Measurements from ENCODE around the gene TP53I11.

The TP53I11 gene

DNA sequence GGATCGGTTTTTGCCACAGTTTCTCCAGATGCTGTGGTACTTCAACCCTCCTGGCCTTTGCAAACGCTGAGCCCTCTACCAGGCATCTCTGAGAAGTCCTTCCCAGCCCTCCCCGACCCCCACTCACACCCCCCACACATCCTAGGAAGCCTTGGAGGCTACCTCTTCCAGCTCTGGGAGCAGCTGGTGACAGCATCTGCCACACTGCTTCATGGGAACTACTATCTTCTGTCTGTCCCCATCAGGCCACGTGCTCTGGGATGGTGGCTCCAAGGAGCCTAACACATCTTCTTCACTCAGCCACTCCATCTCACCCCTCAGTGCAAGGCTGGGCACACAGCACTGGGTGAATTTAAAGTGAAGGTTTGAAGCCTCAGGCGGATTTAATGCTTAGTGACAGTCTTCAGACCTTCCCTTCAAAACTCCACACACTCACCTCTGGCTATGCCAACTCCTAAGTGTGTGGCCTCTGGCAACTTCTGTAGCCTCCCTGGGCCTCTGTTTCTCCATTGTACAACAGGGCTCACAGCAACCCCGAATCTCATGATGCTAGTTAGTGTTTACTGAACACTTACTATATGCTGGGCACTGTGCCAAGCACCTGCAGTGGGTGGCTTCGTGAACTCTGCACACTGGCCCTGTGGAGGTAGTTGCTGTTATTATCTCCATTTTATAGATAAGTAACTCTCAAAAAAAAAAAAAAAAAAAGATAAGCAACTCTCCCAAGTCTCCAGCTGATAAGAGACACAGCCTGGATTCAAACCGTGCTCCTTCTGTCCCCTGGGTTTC, 7.3 kb upstream of the TP53I11 start:
- in situ Hi-C loops (cut with MboI; ENCODE audit: low sequenced_read_pairs) = no loop called here

DNA sequence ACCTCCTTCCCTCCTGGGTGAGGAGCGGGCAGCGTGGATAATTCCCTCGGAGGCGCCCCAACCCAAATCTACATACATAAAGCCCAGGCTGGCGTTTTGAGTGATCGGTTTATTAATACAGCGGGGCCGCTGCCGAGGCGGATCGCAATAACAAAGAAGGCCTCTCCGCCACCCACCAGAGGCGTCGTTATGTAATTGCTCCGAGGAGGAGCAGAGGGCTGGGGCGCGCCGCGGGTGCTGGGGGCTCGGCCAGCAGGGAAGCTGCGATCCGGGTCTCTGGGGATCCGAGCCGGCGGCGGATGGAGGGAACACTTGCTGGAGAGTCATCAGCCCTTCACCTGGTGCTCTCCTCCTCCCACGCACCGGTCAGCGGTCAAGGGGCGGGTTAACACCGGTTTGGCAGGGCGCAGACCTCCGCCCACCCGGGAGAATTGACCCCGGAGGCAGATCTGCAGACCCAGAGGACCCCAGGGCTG, 6.4 kb upstream of the TP53I11 start:
- in situ Hi-C loops (cut with MboI; ENCODE audit: low sequenced_read_pairs) = no loop called here

DNA sequence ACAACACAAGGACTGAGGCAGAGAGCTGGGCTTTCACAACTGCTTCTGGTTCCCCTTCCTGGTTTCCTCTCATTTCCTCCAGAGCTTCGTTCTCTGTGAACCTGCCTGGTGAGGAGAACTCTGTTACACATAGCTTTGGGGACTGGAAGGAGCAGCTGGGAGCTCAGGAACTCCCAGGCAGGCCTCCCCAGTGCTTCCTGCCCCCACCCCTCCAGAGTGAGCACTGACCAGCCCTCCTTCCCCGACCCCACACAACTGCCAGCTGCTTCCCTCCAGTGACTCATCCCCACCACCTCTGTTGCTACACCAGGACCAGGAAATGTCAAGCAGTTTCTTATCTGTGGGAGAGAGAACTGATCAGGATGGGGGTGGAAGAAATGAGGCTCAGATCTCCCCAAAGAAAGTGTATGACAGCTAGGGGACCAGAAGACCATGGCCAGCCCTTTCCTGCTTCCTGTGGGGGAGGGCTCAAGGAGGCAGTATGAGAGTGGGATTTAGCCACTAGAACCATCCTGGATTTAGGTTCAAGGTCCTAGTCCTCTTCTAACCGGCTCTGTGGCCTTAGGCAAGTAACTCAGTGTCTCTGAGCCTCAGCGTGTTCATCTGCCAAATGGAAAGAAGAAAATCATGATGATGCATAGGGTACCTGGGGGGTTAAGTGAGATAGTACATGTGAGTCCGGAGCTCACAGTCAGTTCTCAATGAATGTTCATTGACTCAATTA, 4.5 kb upstream of the TP53I11 start:
- in situ Hi-C loops (cut with MboI; ENCODE audit: low sequenced_read_pairs) = no loop called here

DNA sequence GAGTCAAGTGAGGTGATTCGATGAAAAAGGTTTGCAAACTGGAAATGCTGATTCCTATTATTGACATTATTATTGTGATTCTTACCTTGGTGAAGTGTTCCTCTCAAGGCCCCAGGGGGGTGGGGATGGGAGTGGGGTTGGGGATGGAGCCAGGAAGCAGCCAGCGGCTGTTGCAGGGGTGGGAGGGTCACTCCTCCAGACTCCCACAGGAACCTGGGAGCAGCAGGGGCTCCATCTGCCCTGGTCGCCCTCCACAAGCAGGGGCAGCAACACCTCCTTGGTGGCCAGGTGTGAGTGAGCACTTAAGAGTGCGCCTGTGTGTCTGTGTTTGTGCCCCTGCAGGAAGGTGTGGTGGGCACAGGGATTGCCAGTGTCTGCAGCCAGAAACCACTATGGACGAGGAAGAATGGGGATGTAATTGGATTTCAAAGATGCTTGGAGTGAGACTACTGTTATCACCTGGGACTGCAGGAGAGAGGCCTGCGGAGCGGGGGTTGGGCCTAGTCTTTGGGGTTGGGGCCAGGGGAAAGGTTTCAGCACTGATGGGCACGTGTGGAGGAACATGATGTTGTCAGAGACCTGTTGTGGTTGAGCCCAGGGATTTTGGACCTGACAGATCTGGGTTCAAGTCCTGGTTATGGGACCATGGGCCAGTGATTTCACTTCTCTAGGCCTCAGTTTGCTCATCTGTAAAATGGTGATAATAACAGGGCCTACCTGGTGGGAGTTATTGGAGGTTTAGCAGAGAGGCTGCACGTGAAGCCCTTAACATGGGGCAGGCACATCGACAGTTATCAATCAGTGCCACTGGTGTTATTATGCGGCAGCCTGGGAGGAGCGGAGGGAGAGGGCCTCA, 3.6 kb upstream of the TP53I11 start:
- in situ Hi-C loops (cut with MboI; ENCODE audit: low sequenced_read_pairs) = no loop called here

DNA sequence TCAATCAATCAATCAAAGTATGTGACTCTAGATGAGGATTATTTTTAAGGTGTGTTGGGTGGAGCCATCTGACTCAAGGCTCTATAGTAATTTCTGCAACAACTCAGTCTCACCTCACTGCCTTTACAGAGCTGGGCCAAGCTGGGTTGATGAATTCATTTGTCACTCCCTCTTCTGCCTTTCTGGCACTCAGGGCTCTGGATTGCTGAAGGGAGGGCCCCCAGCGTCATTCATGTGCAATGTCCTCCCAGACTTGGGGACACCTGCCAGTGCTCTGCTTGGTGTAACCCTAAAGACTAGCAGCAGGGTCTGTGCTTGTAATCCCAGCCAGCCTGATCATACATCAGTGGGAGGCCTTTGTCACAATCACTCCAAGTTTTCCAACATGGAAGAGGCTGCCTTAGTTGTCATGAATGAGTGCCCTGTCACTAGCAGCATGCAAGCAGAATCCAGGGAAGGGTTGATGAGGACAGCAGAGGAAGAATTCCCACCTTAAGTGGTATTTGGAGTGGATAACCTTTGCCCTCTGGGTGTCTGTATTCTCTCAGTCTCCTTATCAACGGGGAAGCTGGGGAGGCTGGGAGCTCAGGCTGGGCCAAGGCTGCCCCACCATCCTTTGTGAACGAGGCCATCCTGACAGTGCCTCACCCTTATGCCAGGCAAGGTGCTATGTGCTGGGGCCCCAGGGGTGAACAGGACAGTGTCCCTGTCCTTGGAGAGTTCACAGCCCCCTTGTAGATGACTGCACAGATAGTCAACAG, 2.0 kb upstream of the TP53I11 start:
- in situ Hi-C loops (cut with MboI; ENCODE audit: low sequenced_read_pairs) = no loop called here

DNA sequence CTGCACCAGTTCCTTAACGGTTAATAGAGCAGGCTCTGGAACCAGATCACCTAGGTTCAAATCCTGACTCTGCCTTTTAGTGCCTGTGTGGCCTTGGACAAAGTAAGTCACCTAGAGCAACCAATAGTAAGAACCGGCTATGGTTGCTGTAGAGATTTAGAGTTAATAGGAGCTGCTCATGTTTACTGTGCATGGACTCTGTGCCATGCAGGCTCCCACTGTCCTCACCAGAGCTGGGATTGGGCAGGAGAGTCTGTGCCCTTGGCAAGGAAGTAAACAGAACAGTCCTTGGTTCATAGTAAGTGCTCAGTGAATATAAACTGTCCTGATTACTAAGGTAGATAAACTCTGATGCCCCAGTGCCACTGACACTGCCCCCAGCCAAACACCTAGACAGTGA, 1.4 kb upstream of the TP53I11 start:
- in situ Hi-C loops (cut with MboI; ENCODE audit: low sequenced_read_pairs) = no loop called here

DNA sequence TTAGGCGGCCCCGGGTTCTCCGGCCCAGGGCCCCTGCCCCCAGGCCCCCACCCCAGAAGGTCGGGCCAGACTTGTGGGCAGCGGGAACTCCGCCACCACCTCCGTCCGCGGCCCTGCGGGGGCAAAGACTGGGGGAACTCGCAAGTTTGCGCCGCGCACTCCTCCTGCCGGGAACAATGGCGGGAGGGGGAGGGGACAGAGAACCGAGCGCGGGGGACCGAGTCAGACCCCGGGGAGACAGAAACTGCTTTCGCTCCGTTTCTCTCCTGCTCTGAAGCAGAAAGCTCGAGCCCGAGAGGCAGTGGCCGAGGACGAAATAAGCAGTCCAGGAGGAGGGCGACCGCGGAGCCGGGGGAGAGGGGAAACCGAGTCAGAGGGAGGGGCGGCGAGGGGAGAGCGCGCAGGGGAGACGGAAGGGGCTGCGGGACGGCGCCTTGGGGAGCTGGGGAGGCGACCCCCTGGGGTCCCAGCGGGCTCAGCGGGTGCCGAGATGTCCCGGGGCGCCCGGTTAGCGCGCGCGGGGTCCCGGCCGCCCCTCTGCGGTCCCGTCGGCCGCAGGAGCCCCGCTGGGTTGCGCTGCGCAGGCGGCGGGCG, 555 bp downstream of the TP53I11 start:
- in situ Hi-C loops (cut with MboI; ENCODE audit: low sequenced_read_pairs) = no loop called here

DNA sequence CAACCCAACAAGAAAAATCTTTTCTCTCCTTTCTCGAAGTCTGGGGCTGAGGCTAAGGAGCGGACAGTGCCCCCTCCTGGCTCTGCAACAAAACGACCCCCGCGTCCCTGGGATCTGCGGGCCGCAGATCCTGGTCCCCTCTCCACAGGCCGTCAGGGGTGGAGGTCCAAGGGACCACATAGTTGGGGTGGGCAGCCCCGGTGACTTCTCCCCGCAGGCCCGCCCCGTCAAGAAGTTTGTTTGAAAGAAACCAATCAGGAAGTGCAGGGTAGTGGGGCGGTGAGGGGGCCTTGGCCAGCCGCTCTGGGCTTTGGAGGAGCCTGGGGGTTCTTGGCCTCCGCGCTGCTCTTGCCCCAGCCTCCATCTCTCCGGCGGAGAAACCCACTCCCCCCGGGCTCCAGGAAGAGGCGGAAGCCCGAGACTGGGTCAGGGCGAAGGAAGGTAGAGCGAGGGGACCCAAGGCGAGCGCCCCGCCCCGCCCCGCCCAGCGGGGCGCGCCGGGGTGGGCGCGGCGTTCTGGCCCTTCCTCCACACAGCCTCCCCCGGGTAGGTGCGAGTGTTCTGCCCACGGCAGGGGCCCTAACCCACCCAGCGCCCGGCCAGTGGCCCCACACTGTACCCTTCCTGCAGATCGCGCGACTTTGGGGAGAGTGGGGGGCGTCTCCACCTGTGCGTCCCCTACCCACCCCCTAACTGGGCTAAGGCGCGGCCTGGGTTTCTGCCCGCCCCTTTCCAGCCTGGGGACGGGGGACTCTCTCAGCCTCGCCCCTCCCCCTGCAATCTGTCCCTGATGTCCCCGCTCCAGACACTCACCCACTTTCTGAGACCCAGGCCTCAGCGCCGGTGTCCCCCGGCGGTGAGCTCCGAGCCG, 1.3 kb downstream of the TP53I11 start:
- in situ Hi-C loops (cut with MboI; ENCODE audit: low sequenced_read_pairs) = loop anchor here (25.0 kb wide), 1 partner anchor 163 kb away; no protein-coding TSS in a partner anchor

DNA sequence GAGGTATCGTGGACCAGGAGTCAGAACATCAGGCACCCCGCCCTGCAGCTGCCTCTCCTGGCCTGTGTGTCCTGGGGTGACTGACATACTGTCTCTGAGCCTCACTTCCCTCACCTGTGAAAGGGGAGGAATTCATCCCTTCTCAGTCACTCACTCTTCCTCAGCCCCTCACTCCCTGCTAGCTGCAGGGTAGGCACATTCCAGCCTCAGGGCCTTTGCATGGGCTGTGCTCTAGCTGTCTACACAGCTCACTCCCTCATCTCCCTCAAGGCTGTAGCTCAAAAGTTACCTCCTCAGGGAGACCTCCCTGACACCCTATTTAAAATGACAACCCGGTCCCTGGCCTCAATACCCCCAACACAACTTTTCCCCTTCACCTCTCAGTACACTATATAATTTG, 2.5 kb downstream of the TP53I11 start:
- in situ Hi-C loops (cut with MboI; ENCODE audit: low sequenced_read_pairs) = loop anchor here (25.0 kb wide), 1 partner anchor 164 kb away; no protein-coding TSS in a partner anchor

DNA sequence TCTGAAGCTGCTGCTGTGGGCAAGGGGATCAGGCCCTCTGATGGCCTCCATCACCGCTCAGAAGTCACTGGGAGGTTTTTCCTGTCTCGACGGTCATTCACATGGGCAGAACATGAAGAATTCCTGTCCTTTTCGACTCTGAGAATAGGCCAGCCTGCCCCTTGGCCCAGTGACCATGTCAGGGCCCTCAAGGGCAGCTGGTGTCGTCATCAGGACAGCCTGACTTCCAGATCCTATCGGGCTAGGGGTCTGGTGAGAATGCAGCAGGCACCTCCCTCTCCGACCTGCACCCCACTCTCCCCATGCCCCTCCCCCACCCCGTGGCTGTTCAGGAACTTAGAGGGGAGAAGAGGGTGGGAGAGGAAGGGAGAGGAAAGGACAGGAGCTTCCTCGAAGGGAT, 3.6 kb downstream of the TP53I11 start:
- in situ Hi-C loops (cut with MboI; ENCODE audit: low sequenced_read_pairs) = loop anchor here (25.0 kb wide), 1 partner anchor 165 kb away; no protein-coding TSS in a partner anchor

DNA sequence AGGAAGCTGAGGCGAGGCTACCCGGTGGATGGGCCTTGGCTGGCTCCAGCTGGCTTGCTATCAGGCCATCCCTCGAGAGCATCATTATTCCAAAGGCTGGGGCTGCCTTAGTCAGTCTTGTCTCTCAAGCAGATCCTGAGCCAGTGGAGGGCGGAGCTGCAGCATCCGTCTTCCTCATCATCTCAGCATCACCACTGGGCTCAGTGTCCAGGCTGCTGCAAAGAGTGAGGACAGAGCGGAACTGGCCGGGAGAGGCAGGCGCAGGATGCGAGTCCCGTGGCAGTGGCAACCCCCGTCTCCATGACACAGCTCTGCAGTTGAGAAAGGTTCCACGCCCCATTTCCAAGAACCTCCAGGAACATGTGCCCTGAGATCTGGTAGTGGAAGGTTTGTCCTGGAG, 4.4 kb downstream of the TP53I11 start:
- in situ Hi-C loops (cut with MboI; ENCODE audit: low sequenced_read_pairs) = loop anchor here (25.0 kb wide), 1 partner anchor 166 kb away; no protein-coding TSS in a partner anchor

DNA sequence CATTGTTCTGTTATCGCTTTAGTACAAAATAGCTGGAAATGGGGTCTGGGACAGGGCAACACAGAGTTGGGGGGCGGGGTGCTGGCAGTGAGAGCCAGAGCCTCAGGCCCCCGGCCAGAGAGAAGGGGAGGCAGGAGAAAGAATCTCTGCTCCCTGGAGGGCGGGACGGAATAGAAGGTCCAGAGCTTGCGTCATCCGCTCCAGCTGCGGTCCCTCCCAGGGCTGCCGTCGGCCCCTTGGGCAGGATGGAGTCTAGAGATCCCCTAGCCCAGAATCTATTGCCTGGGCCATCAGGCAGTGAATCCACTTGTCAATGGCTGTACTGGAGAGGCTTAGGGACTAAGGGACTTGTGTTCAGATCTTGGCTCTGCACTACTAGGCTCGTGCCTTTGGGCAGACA, 5.0 kb downstream of the TP53I11 start:
- in situ Hi-C loops (cut with MboI; ENCODE audit: low sequenced_read_pairs) = loop anchor here (25.0 kb wide), 1 partner anchor 167 kb away; no protein-coding TSS in a partner anchor

DNA sequence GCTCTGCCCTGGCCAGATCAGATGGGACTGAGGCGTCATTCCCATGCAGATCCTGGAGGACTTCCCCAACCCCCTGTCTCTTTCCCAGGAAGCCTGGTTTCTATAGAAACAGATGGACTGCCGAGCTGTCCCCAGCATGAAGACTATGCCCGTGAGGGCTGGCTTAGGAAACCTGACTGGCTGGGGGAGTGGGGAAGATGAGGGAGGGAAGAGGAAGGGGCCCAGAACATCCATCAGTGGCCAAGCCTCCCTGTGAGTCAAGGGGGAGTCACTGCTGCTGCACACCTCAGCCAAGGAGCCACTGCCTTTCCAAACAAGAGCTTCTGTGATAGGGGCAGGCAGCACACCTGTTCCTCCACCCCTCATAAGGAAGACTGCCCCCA, 5.8 kb downstream of the TP53I11 start:
- in situ Hi-C loops (cut with MboI; ENCODE audit: low sequenced_read_pairs) = loop anchor here (25.0 kb wide), 1 partner anchor 167 kb away; no protein-coding TSS in a partner anchor

DNA sequence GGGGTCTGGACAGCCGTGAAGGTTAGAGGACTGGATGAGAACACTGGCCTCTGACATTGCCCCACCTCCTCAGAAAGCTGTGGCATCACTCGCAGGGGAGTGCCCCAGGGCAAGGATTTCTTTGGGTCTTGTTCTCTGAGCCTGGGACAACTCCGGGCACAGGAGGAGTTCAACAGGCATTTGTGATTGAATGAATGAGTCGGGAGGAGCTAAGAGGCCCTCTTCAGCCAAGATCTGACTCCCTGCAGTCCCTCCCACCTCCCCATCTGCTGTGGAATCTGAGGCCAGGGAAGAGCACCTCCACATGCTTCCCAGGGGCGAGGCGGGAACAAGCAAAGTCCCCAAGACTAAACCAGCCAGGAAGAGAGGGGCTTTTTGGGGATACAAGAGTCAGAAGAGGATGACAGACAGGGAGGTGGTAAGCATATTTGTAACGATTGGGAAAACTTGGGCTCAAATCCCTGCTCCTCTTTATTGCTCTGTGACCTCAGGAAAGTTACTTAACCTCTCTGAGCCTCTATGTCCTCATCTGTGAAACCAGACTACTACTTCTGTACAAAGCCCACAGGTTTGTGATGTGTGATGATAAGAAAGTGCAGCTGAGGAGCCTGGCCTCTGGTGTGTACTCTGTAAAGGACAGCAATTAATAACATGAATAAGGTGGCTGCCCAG, 6.4 kb downstream of the TP53I11 start:
- in situ Hi-C loops (cut with MboI; ENCODE audit: low sequenced_read_pairs) = loop anchor here (25.0 kb wide), 1 partner anchor 168 kb away; no protein-coding TSS in a partner anchor

DNA sequence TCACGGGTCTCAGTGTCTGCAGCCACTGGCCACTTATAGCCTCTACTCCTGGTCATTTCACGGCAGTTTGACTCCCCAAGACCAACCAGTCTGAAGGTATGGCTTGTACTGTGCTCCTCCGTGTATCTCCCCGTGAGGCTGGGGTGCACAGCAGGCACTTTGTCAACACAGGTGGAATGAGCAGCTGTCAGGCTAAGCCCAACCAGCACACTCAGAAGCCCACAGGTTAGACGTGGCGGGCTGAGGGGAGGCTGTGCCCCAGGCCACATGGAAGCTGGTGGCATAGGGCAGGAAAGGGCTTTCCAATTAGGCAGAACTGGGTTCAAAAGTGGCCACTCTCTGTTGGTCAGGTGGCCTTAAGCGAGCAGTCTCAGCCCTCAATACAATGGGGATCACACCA, 7.0 kb downstream of the TP53I11 start:
- in situ Hi-C loops (cut with MboI; ENCODE audit: low sequenced_read_pairs) = loop anchor here (25.0 kb wide), 1 partner anchor 169 kb away; no protein-coding TSS in a partner anchor

DNA sequence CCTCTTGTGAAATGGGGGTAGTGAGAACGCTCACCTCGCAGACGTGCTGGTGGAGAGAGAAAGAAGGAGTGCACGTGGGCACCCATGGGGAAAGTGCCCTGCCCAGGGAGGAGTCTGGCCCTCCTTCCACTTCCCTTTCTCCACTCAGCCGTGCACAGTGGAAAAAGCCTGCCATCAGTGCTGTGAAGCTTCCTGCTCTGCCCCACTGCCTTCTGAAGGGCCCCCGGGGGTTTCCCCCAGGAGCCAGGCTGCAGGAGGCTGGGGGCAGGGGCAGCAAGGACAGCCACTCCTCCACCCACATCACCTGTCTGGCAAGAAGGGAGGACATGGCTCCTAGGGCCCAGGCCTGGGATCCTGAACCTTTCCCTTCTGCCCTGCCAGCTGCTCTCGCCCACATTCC, 7.6 kb downstream of the TP53I11 start:
- in situ Hi-C loops (cut with MboI; ENCODE audit: low sequenced_read_pairs) = loop anchor here (25.0 kb wide), 1 partner anchor 169 kb away; no protein-coding TSS in a partner anchor

DNA sequence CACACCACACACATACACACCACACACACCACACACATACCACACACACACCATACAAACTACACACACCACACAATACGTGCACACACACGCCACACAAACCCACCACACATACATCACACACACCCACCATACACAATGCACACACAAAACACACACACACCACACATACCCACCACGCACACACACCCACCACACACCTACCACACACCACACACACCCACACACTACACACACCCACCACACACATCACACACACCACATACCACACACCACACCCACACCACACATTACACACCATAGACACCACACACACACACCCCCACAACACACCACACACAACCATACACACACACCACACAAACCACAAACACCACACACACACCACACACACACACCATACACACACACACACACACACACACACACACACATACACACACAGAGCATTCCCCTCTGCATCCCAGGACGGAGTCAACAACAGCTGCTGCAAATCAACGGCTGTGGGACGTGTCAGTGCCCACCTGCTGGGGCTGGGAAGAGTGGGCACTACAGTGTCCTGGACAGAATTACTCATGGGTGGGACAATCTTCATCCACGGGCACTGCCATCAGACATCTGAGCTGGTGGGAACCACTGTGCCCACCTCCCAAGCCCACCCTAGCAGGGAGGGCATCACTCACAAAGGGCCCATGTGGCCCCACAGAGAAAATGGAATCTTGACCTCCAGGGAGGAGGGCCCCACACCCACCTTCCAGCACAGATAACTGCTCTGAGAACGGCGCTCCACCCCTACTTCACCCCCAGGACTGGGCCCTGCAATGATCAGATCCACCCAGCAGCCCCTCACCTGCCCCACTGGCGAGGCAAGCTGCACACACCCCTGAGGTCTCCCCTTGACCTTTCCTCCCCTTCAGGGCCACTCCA, 8.4 kb downstream of the TP53I11 start:
- in situ Hi-C loops (cut with MboI; ENCODE audit: low sequenced_read_pairs) = loop anchor here (25.0 kb wide), 1 partner anchor 170 kb away; no protein-coding TSS in a partner anchor
